ENCODE data around the gene DMRT3. TPM values are rescaled to one million over a fixed set of nuclear protein-coding genes. Genes with fewer than 3 reads are reported as not detected.

DMRT3 gene
- total and polyA plus RNA-seq, 2 experiments from 2014 or later: 0.28 TPM; not detected in 1

- no peak overlapping the region for H3K4me3 ChIP-seq
- no peak overlapping the region for H3K4me2 ChIP-seq
- peak; percentile 87 for DNase-seq (ENCODE audit: low spot score)
- no peak overlapping the region for H2AFZ ChIP-seq
- no peaks in the 10 kb centered on the region for H3K9me2 ChIP-seq (replicated peaks; ENCODE audit: insufficient read depth)
- no peaks in the 10 kb centered on the region for H3K79me2 ChIP-seq
- no peaks in the 10 kb centered on the region for H4K20me1 ChIP-seq (ENCODE audit: insufficient read depth, poor library complexity, severe bottlenecking)
- no peaks in the 10 kb centered on the region for H3K9me3 ChIP-seq (ENCODE audit: low read depth)
- TF ChIP-seq EZH2 (IDR thresholded peaks at IDR 0.05; ENCODE audit: borderline replicate concordance) (no peak), CTCF (IDR thresholded peaks at IDR 0.05; ENCODE audit: poor library complexity) (peak; percentile 94), EZH2phosphoT487 (IDR thresholded peaks at IDR 0.05; ENCODE audit: low read depth, severe bottlenecking, unreplicated experiment) (no peak)
- no peaks in the 10 kb centered on the region for H3K36me3 ChIP-seq (replicated peaks; ENCODE audit: insufficient read depth, low read depth)
- peaks cover 9% of the 10 kb centered on the region for H3K27me3 ChIP-seq
- no peaks in the 10 kb centered on the region for H3K4me1 ChIP-seq (ENCODE audit: insufficient read depth)
- 12% methylated on average over 14 of the region's 14 CpGs for whole genome bisulfite sequencing (ENCODE audit: low lambda C conversion rate, missing lambda C conversion rate)
- H3K27ac ChIP-seq: no peak overlapping the region
These were observed 32.7 kb downstream of the DMRT3 start for GRCh38 chr9:1009101-1009707.

DNA sequence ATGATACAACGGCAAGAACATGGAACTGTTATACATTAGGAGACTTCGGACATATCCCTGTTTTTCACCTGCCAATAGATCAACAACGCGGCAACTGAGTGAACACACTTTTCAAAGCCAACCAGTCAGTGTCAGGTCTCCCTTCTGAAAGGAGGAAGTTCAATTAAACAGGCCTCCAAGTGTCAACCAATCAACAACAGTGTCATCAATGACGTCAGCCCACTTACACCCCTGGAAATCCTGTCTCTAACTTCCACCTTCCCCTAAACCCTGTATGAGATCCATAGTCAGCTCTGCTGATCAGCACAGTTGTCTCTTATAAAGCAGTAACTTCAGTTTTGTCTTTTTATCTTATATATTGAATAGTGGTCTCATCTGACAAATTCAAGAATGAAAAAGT lies 36.6 kb downstream of the DMRT3 start:
- H3K4me1 ChIP-seq (ENCODE audit: insufficient read depth): no peaks in the 10 kb centered on the region
- H3K36me3 ChIP-seq (replicated peaks; ENCODE audit: insufficient read depth, low read depth): no peaks in the 10 kb centered on the region
- H3K27me3 ChIP-seq: peaks cover 11% of the 10 kb centered on the region
- H4K20me1 ChIP-seq (ENCODE audit: insufficient read depth, poor library complexity, severe bottlenecking): no peaks in the 10 kb centered on the region
- no peaks in the 10 kb centered on the region for H3K9me2 ChIP-seq (replicated peaks; ENCODE audit: insufficient read depth)
- H3K9me3 ChIP-seq (ENCODE audit: low read depth): no peaks in the 10 kb centered on the region
- no peaks in the 10 kb centered on the region for H3K79me2 ChIP-seq
- no peak overlapping the region for H3K27ac ChIP-seq
- no peak overlapping the region for H3K4me3 ChIP-seq
- H2AFZ ChIP-seq: no peak overlapping the region
- DNase-seq (ENCODE audit: low spot score): no peak
- no peak for TF ChIP-seq EZH2 (IDR thresholded peaks at IDR 0.05; ENCODE audit: borderline replicate concordance)
- no peak for TF ChIP-seq EZH2phosphoT487 (IDR thresholded peaks at IDR 0.05; ENCODE audit: low read depth, severe bottlenecking, unreplicated experiment)
- no peak for TF ChIP-seq CTCF (IDR thresholded peaks at IDR 0.05; ENCODE audit: poor library complexity)
- 75% methylated on average over 5 of the region's 5 CpGs for whole genome bisulfite sequencing (ENCODE audit: low lambda C conversion rate, missing lambda C conversion rate)
- H3K4me2 ChIP-seq: no peak overlapping the region

- Histone ChIP-seq H3K4me2 (no peak overlapping the region), H3K36me3 (replicated peaks; ENCODE audit: insufficient read depth, low read depth) (no peaks in the 10 kb centered on the region), H3K4me3 (no peak overlapping the region), H3K79me2 (no peaks in the 10 kb centered on the region), H3K9me2 (replicated peaks; ENCODE audit: insufficient read depth) (no peaks in the 10 kb centered on the region), H4K20me1 (ENCODE audit: insufficient read depth, poor library complexity, severe bottlenecking) (no peaks in the 10 kb centered on the region), H2AFZ (no peak overlapping the region), H3K27ac (no peak overlapping the region), H3K4me1 (ENCODE audit: insufficient read depth) (no peaks in the 10 kb centered on the region), H3K9me3 (ENCODE audit: low read depth) (no peaks in the 10 kb centered on the region), H3K27me3 (peaks cover 11% of the 10 kb centered on the region)
- TF ChIP-seq EZH2phosphoT487 (IDR thresholded peaks at IDR 0.05; ENCODE audit: low read depth, severe bottlenecking, unreplicated experiment) (no peak), EZH2 (IDR thresholded peaks at IDR 0.05; ENCODE audit: borderline replicate concordance) (no peak), CTCF (IDR thresholded peaks at IDR 0.05; ENCODE audit: poor library complexity) (no peak)
- DNase-seq (ENCODE audit: low spot score): no peak
- WGBS (ENCODE audit: low lambda C conversion rate, missing lambda C conversion rate): 57% methylated on average over 4 of the region's 4 CpGs
These were observed 37.8 kb downstream of the DMRT3 start for GRCh38 chr9:1014225-1014624.
